Measurements from ENCODE around the gene HOXB1. TPM values are rescaled to one million over a fixed set of nuclear protein-coding genes. Genes with fewer than 3 reads are reported as not detected.

The HOXB1 gene
- total and polyA plus RNA-seq, 2 of the 13 experiments (the other 11 are each of a cell fraction or from before 2014, with no cell fraction given), result not detected

DNA sequence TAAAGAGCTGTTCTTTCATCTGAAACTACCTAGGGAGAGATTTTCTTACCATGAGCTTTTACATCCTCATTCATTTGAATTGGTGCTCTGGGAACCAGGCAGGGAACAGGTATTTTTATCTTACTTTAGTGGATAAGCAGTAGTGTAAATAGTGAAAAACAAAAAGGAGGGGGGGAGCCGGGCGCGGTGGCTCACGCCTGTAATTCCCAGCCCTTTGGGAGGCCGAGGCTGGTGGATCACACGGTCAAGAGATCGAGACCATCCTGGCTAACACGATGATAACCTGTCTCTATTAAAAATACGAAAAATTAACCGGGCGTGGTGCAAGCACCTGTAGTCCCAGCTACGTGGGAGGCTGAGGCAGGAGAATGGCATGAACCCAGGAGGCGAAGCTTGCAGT lies 41.0 kb downstream of the HOXB1 start:
- BruUV-seq (replicated peaks), result no TSS peak
- Histone ChIP-seq H3K4me3 (replicated peaks in 1 of 3; ENCODE audit: insufficient read depth in 1 of 3, low read depth in 2 of 3, low read length in 3 of 3) (no peak overlapping the region), H3K4me2 (ENCODE audit: low read depth, low read length) (no peak overlapping the region), H3K79me2 (ENCODE audit: insufficient read depth, low read length) (no peaks in the 10 kb centered on the region), H3K9ac (ENCODE audit: insufficient read depth, low read depth, low read length) (no peak overlapping the region), H2AFZ (ENCODE audit: low read length) (no peak overlapping the region), H3K9me3 (ENCODE audit: low read length) (no peaks in the 10 kb centered on the region), H3K4me1 (ENCODE audit: insufficient read depth, low read length) (no peaks in the 10 kb centered on the region), H3K27ac (ENCODE audit: extremely low read length, insufficient read depth, low read length) (no peak overlapping the region), H4K20me1 (ENCODE audit: insufficient read depth, low read length) (no peaks in the 10 kb centered on the region), H3K36me3 (replicated peaks in 1 of 2; ENCODE audit: control insufficient read depth in 1 of 2, insufficient read depth in 2 of 2, low read length in 2 of 2) (no peaks in the 10 kb centered on the region), H3K27me3 (ENCODE audit: control insufficient read depth in 1 of 2, insufficient read depth in 2 of 2, low read length in 2 of 2) (peaks cover 7 to 53% of the 10 kb centered on the region in 2 experiments; a peak in 4 of 5 replicates)
- in situ Hi-C loops (cut with HindIII; ENCODE audit: extremely low pct_ligation_motif_present, low pct_unique_long_range_greater_than_20kb), result no loop called here
- TF ChIP-seq, protein P1, sequence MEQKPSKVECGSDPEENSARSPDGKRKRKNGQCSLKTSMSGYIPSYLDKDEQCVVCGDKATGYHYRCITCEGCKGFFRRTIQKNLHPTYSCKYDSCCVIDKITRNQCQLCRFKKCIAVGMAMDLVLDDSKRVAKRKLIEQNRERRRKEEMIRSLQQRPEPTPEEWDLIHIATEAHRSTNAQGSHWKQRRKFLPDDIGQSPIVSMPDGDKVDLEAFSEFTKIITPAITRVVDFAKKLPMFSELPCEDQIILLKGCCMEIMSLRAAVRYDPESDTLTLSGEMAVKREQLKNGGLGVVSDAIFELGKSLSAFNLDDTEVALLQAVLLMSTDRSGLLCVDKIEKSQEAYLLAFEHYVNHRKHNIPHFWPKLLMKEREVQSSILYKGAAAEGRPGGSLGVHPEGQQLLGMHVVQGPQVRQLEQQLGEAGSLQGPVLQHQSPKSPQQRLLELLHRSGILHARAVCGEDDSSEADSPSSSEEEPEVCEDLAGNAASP (CRISPR knock-in tag; IDR thresholded peaks at IDR 0.05; ENCODE audit: borderline replicate concordance), result no peak
- TF ChIP-seq SP5 (CRISPR knock-in tag; IDR thresholded peaks at IDR 0.05; ENCODE audit: borderline replicate concordance, low read depth) (no peak), ZBTB34 (CRISPR knock-in tag; IDR thresholded peaks at IDR 0.05) (no peak), ARID4A (CRISPR knock-in tag; IDR thresholded peaks at IDR 0.05; ENCODE audit: borderline replicate concordance) (no peak), ZNF383 (CRISPR knock-in tag; IDR thresholded peaks at IDR 0.05; ENCODE audit: borderline replicate concordance) (no peak), ZSCAN21 (CRISPR knock-in tag; IDR thresholded peaks at IDR 0.05; ENCODE audit: borderline replicate concordance) (no peak), ZNF205 (CRISPR knock-in tag; IDR thresholded peaks at IDR 0.05) (no peak), SATB2 (CRISPR knock-in tag; IDR thresholded peaks at IDR 0.05) (no peak), HCFC1 (IDR thresholded peaks at IDR 0.05; ENCODE audit: low read depth, low read length) (no peak), ZNF335 (CRISPR knock-in tag; IDR thresholded peaks at IDR 0.05) (no peak), SRSF9 (IDR thresholded peaks at IDR 0.05; ENCODE audit: borderline replicate concordance, insufficient read depth, low read depth, low read length, poor library complexity, severe bottlenecking) (no peak), HMG20B (CRISPR knock-in tag; conservative IDR thresholded peaks at IDR 0.05) (no peak)
- no peak for ATAC-seq
- intact Hi-C loops (cut with micrococcal nuclease; ENCODE audit: unreplicated experiment), result no loop called here
- 14% methylated on average over 13 of the region's 13 CpGs for WGBS (ENCODE audit: low lambda C conversion rate)
- no peak for DNase-seq (ENCODE audit: low spot score)
- POLR2A ChIA-PET, result no interaction called here
- CTCF ChIA-PET (ENCODE audit: low intra/inter-chr PET ratio, low total read pairs), result no interaction called here
- FAIRE-seq, result no peak
